GM20000 (cell line): Measurements from ENCODE around the gene SPRTN.

Source experiments
- DNase-seq: peaks from one replicate; pipeline ENCODE4 v3.0.0; 2012; ENCODE audit warnings: low spot score
- CTCF ChIP-seq: IDR thresholded peaks from 2 replicates; pipeline ENCODE4 v1.5.1; 2012; ENCODE audit warnings: mild to moderate bottlenecking, control low read depth; ENCODE audit errors: extremely low read depth, missing control alignments

The SPRTN gene

DNA sequence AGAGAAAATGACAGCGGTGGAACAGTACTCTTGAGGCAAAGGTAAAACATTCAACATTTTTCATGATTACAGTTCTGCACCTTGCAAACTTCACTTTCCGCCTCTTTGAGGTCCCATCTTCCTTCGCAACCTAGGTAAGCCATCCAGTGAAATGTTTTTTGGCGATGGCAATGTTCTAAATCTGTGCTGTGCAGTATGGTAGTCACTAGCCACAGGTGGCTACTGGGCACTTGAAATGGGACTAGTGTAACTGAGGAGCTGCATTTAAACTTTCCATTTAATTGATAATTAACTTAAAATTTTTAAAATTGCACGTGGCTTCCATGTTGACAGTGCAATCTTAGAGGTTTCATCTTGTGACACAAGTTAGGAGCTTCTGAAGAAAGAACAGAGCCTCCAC, 13.4 kb upstream of the SPRTN start:
- DNase-seq = no peak
- no peak for TF ChIP-seq CTCF

- no peak for DNase-seq
- no peak for TF ChIP-seq CTCF
Observed at GRCh38 chr1:231326248-231326647, 11.8 kb upstream of the SPRTN start.

GRCh38 chr1:231327617-231328016, 10.5 kb upstream of the SPRTN start:
- no peak for TF ChIP-seq CTCF
- DNase-seq = no peak

- TF ChIP-seq CTCF = no peak
- DNase-seq = no peak
Observed at GRCh38 chr1:231329483-231329882, 8.6 kb upstream of the SPRTN start.

GRCh38 chr1:231332761-231333160, 5.3 kb upstream of the SPRTN start:
- TF ChIP-seq CTCF = no peak
- no peak for DNase-seq

DNA sequence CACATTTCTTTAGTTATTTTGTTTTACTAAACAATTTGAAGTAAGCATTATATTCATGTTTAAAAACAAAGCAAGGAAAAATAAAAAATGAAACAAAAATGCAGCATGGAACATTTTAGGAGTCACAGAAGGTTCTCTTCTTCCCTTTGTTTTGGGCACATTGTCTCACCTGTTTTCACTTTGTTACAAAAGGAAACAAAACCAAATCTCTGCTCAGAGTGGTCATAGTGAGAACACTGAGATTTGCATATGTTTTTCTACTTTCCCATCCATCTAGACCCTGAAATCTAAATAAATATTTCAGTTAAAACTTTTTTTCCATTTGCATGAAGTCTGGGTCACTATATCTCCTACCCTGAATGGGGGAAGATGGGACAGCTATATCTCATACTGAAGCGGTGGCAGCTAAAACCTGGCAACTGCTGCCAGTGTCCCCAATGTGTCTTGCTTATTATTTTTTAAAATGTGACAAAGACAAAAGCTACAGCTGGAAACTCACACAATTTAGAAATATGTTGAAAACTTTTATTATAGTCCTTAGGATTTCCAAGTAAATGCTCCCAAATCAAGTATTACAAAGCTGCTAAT, 3.9 kb upstream of the SPRTN start:
- DNase-seq = peak; percentile 38
- TF ChIP-seq CTCF = no peak

GRCh38 chr1:231334952-231335351, 3.1 kb upstream of the SPRTN start:
- no peak for DNase-seq
- no peak for TF ChIP-seq CTCF
